AG09309 (cell line): ENCODE measurements around the gene CLASRP.
"Not testable (repeated sequence)": the region's sequence is repeated elsewhere in the genome, so short reads cannot be mapped to it uniquely, and the experiment has no call there.

Experiments used
- DNase-seq: peaks from one replicate; pipeline ENCODE4 v3.0.0-alpha.2; 2010; ENCODE audit warnings: low read depth
- H3K4me3 ChIP-seq: 2 replicates; pipeline ENCODE4 v1.5.1; 2011; ENCODE audit warnings: mild to moderate bottlenecking, low read depth, low read length, moderate library complexity; ENCODE audit not compliant: control insufficient read depth
- CTCF ChIP-seq: IDR thresholded peaks from 2 replicates; pipeline ENCODE4 v1.5.1; 2011; ENCODE audit warnings: mild to moderate bottlenecking, low read depth, low read length, inconsistent platforms; ENCODE audit not compliant: insufficient read depth, control insufficient read depth; ENCODE audit errors: missing control alignments

CLASRP gene

GRCh38 chr19:45101806-45102205 is 63.0 kb downstream of the CLASRP start:
- no peak for TF ChIP-seq CTCF
- no peak for DNase-seq
- no peak overlapping the region for H3K4me3 ChIP-seq

GRCh38 chr19:45102481-45102880 is 63.6 kb downstream of the CLASRP start:
- no peak overlapping the region for H3K4me3 ChIP-seq
- no peak for TF ChIP-seq CTCF
- no peak for DNase-seq

GRCh38 chr19:45103156-45103507 is 64.3 kb downstream of the CLASRP start:
- no peak for DNase-seq
- TF ChIP-seq CTCF, result no peak
- H3K4me3 ChIP-seq, result no peak overlapping the region

GRCh38 chr19:45103508-45104319 is 64.9 kb downstream of the CLASRP start:
- no peak for DNase-seq
- no peak overlapping the region for H3K4me3 ChIP-seq
- no peak for TF ChIP-seq CTCF

- no peak for TF ChIP-seq CTCF
- no peak for DNase-seq
- H3K4me3 ChIP-seq, result no peak overlapping the region
Observed at GRCh38 chr19:45104658-45105349, 66.0 kb downstream of the CLASRP start.

- H3K4me3 ChIP-seq, DNase-seq: not testable (repeated sequence)
Observed at GRCh38 chr19:45106363-45106762, 67.5 kb downstream of the CLASRP start.

GRCh38 chr19:45107621-45108150 is 68.8 kb downstream of the CLASRP start:
- no peak for DNase-seq
- TF ChIP-seq CTCF, result no peak
- H3K4me3 ChIP-seq, result no peak overlapping the region
